Activated CD4-positive, alpha-beta T cell treated with anti-CD3 and anti-CD28 coated beads for 36 hours (primary cell): ENCODE results near the gene PKHD1. TPM values are rescaled to one million over a fixed set of nuclear protein-coding genes. Genes with fewer than 3 reads are reported as not detected.
A peak's percentile ranks its signal among the peaks of the same experiment; 100 is the strongest.

ENCODE experiments used
- ATAC-seq: fragments of 200-7000 bp; cut with Tn5 transposase; one replicate; pipeline ENCODE4 v1.10.0; 2021; ENCODE audit warnings: mild to moderate bottlenecking, moderate library complexity
- CTCF ChIA-PET: fragments of 350-600 bp; sonication (Branson Sonifier 250); formaldehyde crosslinking; loops from one replicate; lab custom pipeline; 2021; ENCODE audit warnings: antibody characterized with exemption; lab: Charles Lee
- POLR2A ChIA-PET: fragments of 350-600 bp; sonication (Branson Sonifier 250); formaldehyde crosslinking; loops from one replicate; lab custom pipeline; 2021; ENCODE audit warnings: antibody characterized with exemption, inconsistent platforms; lab: Charles Lee
- DNase-seq: peaks from one replicate; pipeline ENCODE4 v3.0.0-alpha.2; 2020
- H3K27ac Mint-ChIP-seq: one replicate; pipeline ENCODE4 v1.8.0; 2021; ENCODE audit warnings: mixed read lengths
- H3K27me3 Mint-ChIP-seq: one replicate; pipeline ENCODE4 v1.8.0; 2021; ENCODE audit warnings: mixed read lengths
- H3K36me3 Mint-ChIP-seq: one replicate; pipeline ENCODE4 v1.8.0; 2021; ENCODE audit warnings: low read depth, mixed read lengths
- H3K4me1 Mint-ChIP-seq: one replicate; pipeline ENCODE4 v1.8.0; 2021; ENCODE audit warnings: mixed read lengths
- H3K4me3 Mint-ChIP-seq: one replicate; pipeline ENCODE4 v1.8.0; 2021; ENCODE audit warnings: mild to moderate bottlenecking, moderate library complexity, mixed read lengths
- H3K9me3 Mint-ChIP-seq: one replicate; pipeline ENCODE4 v1.8.0; 2021; ENCODE audit warnings: low read depth, mixed read lengths
- intact Hi-C, 2 experiments: fragments of 100-400 bp; cut with DNase I in 1 of 2; cut with micrococcal nuclease in 1 of 2; formaldehyde crosslinking; loops; one replicate each; pipeline versions ENCODE4 v1.14.2 to v1.15.1; 2022 to 2024; cut with DNase I, micrococcal nuclease
- total RNA-seq, 2 experiments: library from RNA; stranded (reverse); gene quantifications; one replicate each; pipeline ENCODE4 v1.2.3, GENCODE V29; 2021

The PKHD1 gene, protein sequence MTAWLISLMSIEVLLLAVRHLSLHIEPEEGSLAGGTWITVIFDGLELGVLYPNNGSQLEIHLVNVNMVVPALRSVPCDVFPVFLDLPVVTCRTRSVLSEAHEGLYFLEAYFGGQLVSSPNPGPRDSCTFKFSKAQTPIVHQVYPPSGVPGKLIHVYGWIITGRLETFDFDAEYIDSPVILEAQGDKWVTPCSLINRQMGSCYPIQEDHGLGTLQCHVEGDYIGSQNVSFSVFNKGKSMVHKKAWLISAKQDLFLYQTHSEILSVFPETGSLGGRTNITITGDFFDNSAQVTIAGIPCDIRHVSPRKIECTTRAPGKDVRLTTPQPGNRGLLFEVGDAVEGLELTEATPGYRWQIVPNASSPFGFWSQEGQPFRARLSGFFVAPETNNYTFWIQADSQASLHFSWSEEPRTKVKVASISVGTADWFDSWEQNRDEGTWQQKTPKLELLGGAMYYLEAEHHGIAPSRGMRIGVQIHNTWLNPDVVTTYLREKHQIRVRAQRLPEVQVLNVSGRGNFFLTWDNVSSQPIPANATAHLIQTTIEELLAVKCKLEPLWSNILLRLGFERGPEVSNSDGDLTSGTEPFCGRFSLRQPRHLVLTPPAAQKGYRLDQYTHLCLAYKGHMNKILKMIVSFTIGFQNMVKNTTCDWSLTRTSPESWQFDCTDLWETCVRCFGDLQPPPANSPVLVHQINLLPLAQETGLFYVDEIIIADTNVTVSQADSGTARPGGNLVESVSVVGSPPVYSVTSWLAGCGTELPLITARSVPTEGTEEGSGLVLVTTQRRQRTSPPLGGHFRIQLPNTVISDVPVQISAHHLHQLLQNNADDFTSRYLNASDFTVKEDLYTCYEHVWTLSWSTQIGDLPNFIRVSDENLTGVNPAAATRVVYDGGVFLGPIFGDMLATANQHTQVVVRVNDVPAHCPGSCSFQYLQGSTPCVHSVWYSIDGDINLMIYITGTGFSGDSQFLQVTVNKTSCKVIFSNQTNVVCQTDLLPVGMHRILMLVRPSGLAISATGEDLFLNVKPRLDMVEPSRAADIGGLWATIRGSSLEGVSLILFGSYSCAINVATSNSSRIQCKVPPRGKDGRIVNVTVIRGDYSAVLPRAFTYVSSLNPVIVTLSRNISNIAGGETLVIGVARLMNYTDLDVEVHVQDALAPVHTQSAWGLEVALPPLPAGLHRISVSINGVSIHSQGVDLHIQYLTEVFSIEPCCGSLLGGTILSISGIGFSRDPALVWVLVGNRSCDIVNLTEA (N-terminal part only)
- total RNA-seq, result under 1 TPM; 0.02 to 0.04 TPM

DNA sequence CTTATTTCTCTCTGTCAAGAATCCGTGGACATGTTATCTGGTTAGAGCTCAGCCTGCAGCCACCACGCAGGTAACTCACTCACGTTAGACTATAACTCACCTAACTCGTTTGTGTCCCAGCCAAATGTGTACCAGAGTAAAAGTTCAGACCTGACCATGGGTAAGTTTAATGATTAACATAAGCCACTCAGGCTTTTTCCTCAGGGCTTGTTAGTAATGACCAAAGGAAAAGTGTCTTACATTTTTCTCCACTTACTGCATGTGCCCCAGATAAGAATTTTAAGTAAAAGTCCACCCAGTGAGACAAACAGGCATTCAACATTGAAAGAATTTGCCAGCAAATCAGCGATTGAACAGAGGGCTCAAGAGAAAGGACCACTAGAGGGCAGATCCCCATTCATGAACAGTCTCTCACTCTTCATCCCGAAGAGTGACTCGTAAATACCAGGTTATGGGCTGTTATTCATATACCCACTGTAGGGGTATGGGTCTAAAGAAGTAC is at the start of gene PKHD1:
Gene PKHD1, minus strand, starts transcription at position 116 of the 502 bp plus-strand sequence. CDS start 2,680 bp downstream, outside the sequence.
- Mint-ChIP-seq H3K27me3 (peaks cover 5% of the 10 kb centered on the region), H3K27ac (no peak within 1 kb of the TSS), H3K36me3 (no peaks in the 10 kb centered on the region), H3K9me3 (no peaks in the 10 kb centered on the region), H3K4me3 (no peak within 1 kb of the TSS), H3K4me1 (no peaks in the 10 kb centered on the region)
- intact Hi-C loops, result no loop called here
- DNase-seq (no peak), ATAC-seq (peak; percentile 73)
- POLR2A ChIA-PET, result no interaction called here
- CTCF ChIA-PET, result interaction anchor here (1.2 kb wide), 1 partner anchor 24 kb away, joined by 8 read pairs; no protein-coding TSS in a partner anchor

- no peak for DNase-seq
- no peaks in the 10 kb centered on the region for H3K36me3 Mint-ChIP-seq
- H3K9me3 Mint-ChIP-seq, result no peaks in the 10 kb centered on the region
- no peak overlapping the region for H3K27ac Mint-ChIP-seq
- intact Hi-C loops, result no loop called here
- no peak for ATAC-seq
- peaks cover 14% of the 10 kb centered on the region for H3K27me3 Mint-ChIP-seq
- H3K4me1 Mint-ChIP-seq, result peaks cover 5% of the 10 kb centered on the region
- H3K4me3 Mint-ChIP-seq, result no peak overlapping the region
- ChIA-PET CTCF (interaction anchor here (0.6 to 1.3 kb wide), 3 partner anchors 26 to 121 kb away, joined by 3 to 4 read pairs (median 4); no protein-coding TSS in a partner anchor), POLR2A (no interaction called here)
These were observed 49.6 kb upstream of the PKHD1 start for GRCh38 chr6:52136934-52137467.

DNA sequence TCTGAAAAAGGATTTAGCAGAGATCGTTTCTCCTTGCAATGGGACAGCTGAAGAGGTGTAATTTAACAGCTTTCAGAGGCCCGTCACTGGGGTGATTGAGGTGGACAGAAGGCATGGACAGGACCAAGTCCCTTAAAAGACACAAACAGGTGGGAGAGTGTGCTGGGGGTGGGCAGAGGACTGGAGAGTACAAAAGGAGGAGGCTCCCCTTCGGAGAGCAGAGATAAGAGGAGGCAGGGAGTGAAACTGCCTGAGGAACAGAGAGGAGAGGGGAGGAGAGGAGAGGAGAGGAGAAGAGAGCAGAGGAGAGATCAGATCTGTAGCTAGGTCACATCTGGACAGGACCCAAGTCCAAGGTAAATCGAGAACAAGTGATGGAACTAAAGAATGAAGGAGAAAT is 48.6 kb upstream of the PKHD1 start:
- no peaks in the 10 kb centered on the region for H3K9me3 Mint-ChIP-seq
- H3K36me3 Mint-ChIP-seq, result no peaks in the 10 kb centered on the region
- H3K27me3 Mint-ChIP-seq, result peaks cover 11% of the 10 kb centered on the region
- intact Hi-C loops, result no loop called here
- CTCF ChIA-PET, result interaction anchor here (0.9 to 1.3 kb wide), 2 partner anchors 25 to 37 kb away, joined by 4 read pairs; no protein-coding TSS in a partner anchor
- H3K27ac Mint-ChIP-seq, result no peak overlapping the region
- ATAC-seq (no peak), DNase-seq (no peak)
- H3K4me3 Mint-ChIP-seq, result no peak overlapping the region
- H3K4me1 Mint-ChIP-seq, result peaks cover 5% of the 10 kb centered on the region
- POLR2A ChIA-PET, result no interaction called here

DNA sequence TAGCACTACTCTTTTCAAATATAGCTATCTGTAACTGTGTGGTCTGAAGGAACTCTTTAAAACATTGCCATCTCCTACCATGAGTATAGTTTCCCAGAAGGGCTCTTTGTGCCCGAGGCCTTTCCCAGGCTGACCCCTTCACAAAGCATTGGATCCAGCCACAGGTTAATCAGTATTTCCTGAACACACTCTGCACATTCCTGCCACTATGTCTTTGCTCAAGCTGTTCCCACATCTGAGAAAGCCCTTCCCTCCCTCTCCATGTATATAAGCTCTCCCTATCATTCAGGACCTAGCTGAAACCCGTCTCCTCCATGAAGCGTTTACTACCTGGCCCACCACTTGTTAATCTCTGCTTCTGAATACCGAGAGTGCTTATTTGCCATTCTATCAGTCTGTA is 47.8 kb upstream of the PKHD1 start:
- ATAC-seq (no peak), DNase-seq (no peak)
- ChIA-PET CTCF (no interaction called here), POLR2A (interaction anchor here (0.7 kb wide), 1 partner anchor 10 kb away, joined by 3 read pairs; no protein-coding TSS in a partner anchor)
- intact Hi-C loops, result no loop called here
- Mint-ChIP-seq H3K4me3 (no peak overlapping the region), H3K27ac (no peak overlapping the region), H3K36me3 (no peaks in the 10 kb centered on the region), H3K9me3 (no peaks in the 10 kb centered on the region), H3K4me1 (peaks cover 5% of the 10 kb centered on the region), H3K27me3 (peaks cover 8% of the 10 kb centered on the region)

DNA sequence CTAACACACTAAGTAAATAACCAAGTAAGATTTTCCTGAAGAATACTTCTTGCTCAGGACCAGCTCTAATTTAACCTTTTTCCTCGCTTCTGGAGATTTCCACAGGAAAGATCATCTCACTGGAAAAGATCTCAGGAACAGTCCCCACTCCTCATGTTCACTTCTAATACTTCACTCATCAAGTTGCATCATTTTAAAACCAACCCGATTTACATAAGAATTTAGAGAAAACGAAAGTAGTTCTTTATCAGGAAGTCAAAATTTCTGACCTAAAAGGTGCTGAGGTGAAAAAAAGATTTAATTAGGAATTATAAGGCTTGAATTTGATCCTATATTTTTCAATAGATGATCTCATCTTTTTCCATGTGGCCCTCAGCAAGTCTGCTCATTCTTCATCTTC is 46.6 kb upstream of the PKHD1 start:
- CTCF ChIA-PET, result no interaction called here
- Mint-ChIP-seq H3K4me1 (peaks cover 5% of the 10 kb centered on the region), H3K4me3 (no peak overlapping the region), H3K9me3 (no peaks in the 10 kb centered on the region), H3K27ac (no peak overlapping the region), H3K36me3 (no peaks in the 10 kb centered on the region), H3K27me3 (peaks cover 8% of the 10 kb centered on the region)
- intact Hi-C loops, result no loop called here
- POLR2A ChIA-PET, result no interaction called here
- DNase-seq (no peak), ATAC-seq (no peak)

DNA sequence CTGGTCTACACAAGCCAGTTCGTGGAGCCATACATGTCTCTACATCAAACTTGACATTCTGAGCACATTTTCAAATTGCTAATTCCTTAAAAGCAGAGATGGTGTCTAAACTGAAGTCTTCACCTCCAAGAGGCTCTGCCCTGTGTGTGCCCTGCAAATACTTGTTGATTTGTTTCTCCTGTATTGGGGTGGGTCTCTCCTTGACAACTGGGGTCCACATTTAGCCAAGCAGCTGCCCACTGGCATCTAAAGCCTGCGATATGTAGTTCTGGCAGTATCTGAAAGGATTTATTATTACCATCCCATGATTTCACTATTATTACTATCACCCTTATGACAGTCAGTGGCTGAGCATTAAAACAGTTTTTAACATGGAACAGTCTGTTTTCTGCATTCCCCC is 45.9 kb upstream of the PKHD1 start:
- Mint-ChIP-seq H3K27me3 (peaks cover 9% of the 10 kb centered on the region), H3K4me3 (no peak overlapping the region), H3K27ac (no peak overlapping the region), H3K9me3 (no peaks in the 10 kb centered on the region), H3K4me1 (peaks cover 5% of the 10 kb centered on the region), H3K36me3 (no peaks in the 10 kb centered on the region)
- no peak for ATAC-seq
- POLR2A ChIA-PET, result no interaction called here
- DNase-seq, result no peak
- intact Hi-C loops, result no loop called here
- CTCF ChIA-PET, result no interaction called here

DNA sequence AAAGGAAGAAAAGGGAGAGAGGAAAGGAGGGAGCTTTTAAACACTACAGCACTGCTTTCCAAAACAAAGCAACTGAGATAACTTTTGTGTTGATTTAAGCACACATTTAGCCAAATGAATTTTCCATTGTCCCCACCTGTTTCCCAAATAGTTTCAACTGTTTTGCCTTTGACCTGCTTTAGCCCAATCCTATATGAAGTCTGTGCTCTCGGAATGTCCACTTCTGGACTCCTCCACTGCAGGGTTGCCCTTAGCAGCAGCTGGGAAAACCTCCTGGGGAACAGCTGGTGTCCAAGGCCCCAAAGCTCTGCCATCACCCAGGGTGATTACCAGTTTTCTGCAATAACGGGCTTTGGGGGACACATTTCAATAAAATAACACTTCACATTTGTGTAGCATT is 44.9 kb upstream of the PKHD1 start:
- POLR2A ChIA-PET, result no interaction called here
- peaks cover 5% of the 10 kb centered on the region for H3K4me1 Mint-ChIP-seq
- DNase-seq (no peak), ATAC-seq (no peak)
- intact Hi-C loops, result no loop called here
- H3K36me3 Mint-ChIP-seq, result no peaks in the 10 kb centered on the region
- no peak overlapping the region for H3K4me3 Mint-ChIP-seq
- peaks cover 9% of the 10 kb centered on the region for H3K27me3 Mint-ChIP-seq
- CTCF ChIA-PET, result no interaction called here
- H3K9me3 Mint-ChIP-seq, result no peaks in the 10 kb centered on the region
- H3K27ac Mint-ChIP-seq, result no peak overlapping the region

DNA sequence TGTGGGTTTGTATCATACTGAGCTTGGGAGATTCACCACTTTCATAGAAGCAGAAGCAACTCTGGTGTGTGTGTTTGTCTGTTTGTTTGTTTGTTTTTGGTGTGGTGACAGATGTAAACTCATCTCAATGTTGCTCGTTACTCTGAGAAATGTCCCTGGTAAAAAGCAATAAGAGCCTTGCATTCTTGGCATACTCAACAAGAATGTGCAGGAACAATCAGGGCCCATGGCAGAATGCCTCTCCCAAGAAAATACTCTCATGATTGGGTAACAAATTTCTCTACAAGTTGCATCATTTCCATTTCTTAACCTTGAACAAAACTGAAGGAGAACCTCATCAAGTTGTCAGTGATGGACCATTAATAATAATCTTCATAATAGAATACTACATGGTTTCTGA is 43.0 kb upstream of the PKHD1 start:
- no peak for DNase-seq
- H3K27me3 Mint-ChIP-seq, result peaks cover 11% of the 10 kb centered on the region
- POLR2A ChIA-PET, result no interaction called here
- H3K4me3 Mint-ChIP-seq, result no peak overlapping the region
- no peak for ATAC-seq
- no peaks in the 10 kb centered on the region for H3K36me3 Mint-ChIP-seq
- H3K27ac Mint-ChIP-seq, result no peak overlapping the region
- CTCF ChIA-PET, result no interaction called here
- H3K4me1 Mint-ChIP-seq, result peaks cover 5% of the 10 kb centered on the region
- intact Hi-C loops, result no loop called here
- no peaks in the 10 kb centered on the region for H3K9me3 Mint-ChIP-seq

- DNase-seq (no peak), ATAC-seq (no peak)
- Mint-ChIP-seq H3K27ac (no peak overlapping the region), H3K36me3 (no peaks in the 10 kb centered on the region), H3K4me3 (no peak overlapping the region), H3K4me1 (no peaks in the 10 kb centered on the region), H3K9me3 (no peaks in the 10 kb centered on the region), H3K27me3 (peaks cover 21% of the 10 kb centered on the region)
- CTCF ChIA-PET, result interaction anchor here (0.5 kb wide), 1 partner anchor 586 kb away, joined by 4 read pairs; no protein-coding TSS in a partner anchor
- POLR2A ChIA-PET, result no interaction called here
- intact Hi-C loops, result no loop called here
These were observed 40.5 kb upstream of the PKHD1 start for GRCh38 chr6:52127957-52128356.

- ChIA-PET CTCF (no interaction called here), POLR2A (no interaction called here)
- no peaks in the 10 kb centered on the region for H3K36me3 Mint-ChIP-seq
- no peak for ATAC-seq
- no peak overlapping the region for H3K4me3 Mint-ChIP-seq
- H3K27me3 Mint-ChIP-seq, result peaks cover 27% of the 10 kb centered on the region
- H3K9me3 Mint-ChIP-seq, result peaks cover 2% of the 10 kb centered on the region
- no peak overlapping the region for H3K27ac Mint-ChIP-seq
- no peaks in the 10 kb centered on the region for H3K4me1 Mint-ChIP-seq
- intact Hi-C loops, result no loop called here
- no peak for DNase-seq
These were observed 38.8 kb upstream of the PKHD1 start for GRCh38 chr6:52126231-52126630.

GRCh38 chr6:52125572-52125971 is 38.2 kb upstream of the PKHD1 start:
- CTCF ChIA-PET, result no interaction called here
- H3K4me1 Mint-ChIP-seq, result no peaks in the 10 kb centered on the region
- H3K9me3 Mint-ChIP-seq, result peaks cover 2% of the 10 kb centered on the region
- peaks cover 28% of the 10 kb centered on the region for H3K27me3 Mint-ChIP-seq
- no peak for ATAC-seq
- no peaks in the 10 kb centered on the region for H3K36me3 Mint-ChIP-seq
- DNase-seq, result no peak
- no peak overlapping the region for H3K4me3 Mint-ChIP-seq
- no peak overlapping the region for H3K27ac Mint-ChIP-seq
- intact Hi-C loops, result no loop called here
- POLR2A ChIA-PET, result no interaction called here
